Vagina (tissue), 2 donors: ENCODE results near the gene CCDC177. TPM values are rescaled to one million over a fixed set of nuclear protein-coding genes. Genes with fewer than 3 reads are reported as not detected.

ENCODE experiments used
- DNase-seq, 2 donors: peaks; one replicate each; pipeline ENCODE4 v3.0.0-alpha.2; 2017; ENCODE audit errors: extremely low spot score in 2 of 2
- H3K27ac ChIP-seq: fragments of 200-600 bp; sonication (generic); one replicate; pipeline ENCODE4 v1.5.1; 2019
- H3K27me3 ChIP-seq: fragments of 200-600 bp; sonication (generic); one replicate; pipeline ENCODE4 v1.5.1; 2019
- H3K36me3 ChIP-seq, 2 donors: fragments of 200-600 bp; sonication (generic); one replicate each; pipeline ENCODE4 v1.5.1; 2017 to 2019
- H3K4me1 ChIP-seq: fragments of 200-600 bp; sonication (generic); one replicate; pipeline ENCODE4 v1.5.1; 2019
- H3K4me3 ChIP-seq, 2 donors: fragments of 200-600 bp; sonication (generic); 1 replicate in 1 of 2; 2 replicates in 1 of 2; pipeline ENCODE4 v1.5.1; 2016 to 2019
- H3K9me3 ChIP-seq: fragments of 200-600 bp; sonication (generic); one replicate; pipeline ENCODE4 v1.5.1; 2019
- CTCF ChIP-seq, 3 experiments: fragments of 450-650 bp in 2 of 3; fragments of 200-600 bp in 1 of 3; sonication (generic) in 1 of 3; IDR thresholded peaks; one replicate each; pipeline ENCODE4 v1.5.1; 2017 to 2019; ENCODE audit warnings: antibody characterized with exemption in 3 of 3, mild to moderate bottlenecking in 2 of 3, moderate library complexity in 2 of 3
- POLR2A ChIP-seq, 2 donors: fragments of 450-650 bp; IDR thresholded peaks; one replicate each; pipeline ENCODE4 v1.6.1; 2017; ENCODE audit warnings: antibody characterized with exemption in 2 of 2, mild to moderate bottlenecking in 2 of 2, moderate library complexity in 2 of 2
- POLR2AphosphoS5 ChIP-seq, 2 donors: sonication (generic); formaldehyde crosslinking; IDR thresholded peaks; one replicate each; pipeline ENCODE4 v1.9.0; 2017; ENCODE audit warnings: antibody characterized with exemption in 2 of 2, mild to moderate bottlenecking in 2 of 2, low read depth in 1 of 2; ENCODE audit not compliant: insufficient read depth in 1 of 2
- intact Hi-C: fragments of 100-400 bp; cut with DNase I; formaldehyde crosslinking; loops from one replicate; pipeline ENCODE4 v1.15.1; 2023
- total RNA-seq: library from RNA; depleted of rRNA; stranded (reverse); fragments of >200 nt; gene quantifications from one replicate; pipeline ENCODE4 v1.2.3, GENCODE V29; 2016

The CCDC177 gene
- total RNA-seq, 1 donor from 2014 or later, result not detected

- DNase-seq, result no peak
- H3K27ac ChIP-seq, result no peak overlapping the region
- no peak for TF ChIP-seq POLR2AphosphoS5 (IDR thresholded peaks at IDR 0.05; ENCODE audit: insufficient read depth in 1 of 2, low read depth in 1 of 2)
- TF ChIP-seq POLR2A (IDR thresholded peaks at IDR 0.05), result no peak
- no peak for TF ChIP-seq CTCF (IDR thresholded peaks at IDR 0.05)
- H3K36me3 ChIP-seq, result no peaks in the 10 kb centered on the region
- H3K27me3 ChIP-seq, result no peaks in the 10 kb centered on the region
- H3K4me3 ChIP-seq, result no peak overlapping the region
- H3K4me1 ChIP-seq, result no peaks in the 10 kb centered on the region
- H3K9me3 ChIP-seq, result no peaks in the 10 kb centered on the region
- intact Hi-C loops, result no loop called here
Observed at GRCh38 chr14:69528930-69529329, 45.7 kb downstream of the CCDC177 start.

- no peak for TF ChIP-seq CTCF (IDR thresholded peaks at IDR 0.05)
- no peak for TF ChIP-seq POLR2AphosphoS5 (IDR thresholded peaks at IDR 0.05; ENCODE audit: insufficient read depth in 1 of 2, low read depth in 1 of 2)
- Histone ChIP-seq H3K4me3 (no peak overlapping the region), H3K36me3 (no peaks in the 10 kb centered on the region), H3K9me3 (no peaks in the 10 kb centered on the region), H3K27ac (no peak overlapping the region), H3K27me3 (no peaks in the 10 kb centered on the region), H3K4me1 (no peaks in the 10 kb centered on the region)
- intact Hi-C loops, result no loop called here
- no peak for DNase-seq
Observed at GRCh38 chr14:69528143-69528542, 46.5 kb downstream of the CCDC177 start.

- Histone ChIP-seq H3K27ac (no peak overlapping the region), H3K27me3 (no peaks in the 10 kb centered on the region), H3K36me3 (no peaks in the 10 kb centered on the region), H3K4me1 (no peaks in the 10 kb centered on the region), H3K4me3 (no peak overlapping the region), H3K9me3 (no peaks in the 10 kb centered on the region)
- intact Hi-C loops, result no loop called here
- TF ChIP-seq CTCF (IDR thresholded peaks at IDR 0.05), result no peak
- no peak for TF ChIP-seq POLR2A (IDR thresholded peaks at IDR 0.05)
- no peak for TF ChIP-seq POLR2AphosphoS5 (IDR thresholded peaks at IDR 0.05; ENCODE audit: insufficient read depth in 1 of 2, low read depth in 1 of 2)
- DNase-seq, result no peak
Observed at GRCh38 chr14:69527635-69528034, 47.0 kb downstream of the CCDC177 start.

DNA sequence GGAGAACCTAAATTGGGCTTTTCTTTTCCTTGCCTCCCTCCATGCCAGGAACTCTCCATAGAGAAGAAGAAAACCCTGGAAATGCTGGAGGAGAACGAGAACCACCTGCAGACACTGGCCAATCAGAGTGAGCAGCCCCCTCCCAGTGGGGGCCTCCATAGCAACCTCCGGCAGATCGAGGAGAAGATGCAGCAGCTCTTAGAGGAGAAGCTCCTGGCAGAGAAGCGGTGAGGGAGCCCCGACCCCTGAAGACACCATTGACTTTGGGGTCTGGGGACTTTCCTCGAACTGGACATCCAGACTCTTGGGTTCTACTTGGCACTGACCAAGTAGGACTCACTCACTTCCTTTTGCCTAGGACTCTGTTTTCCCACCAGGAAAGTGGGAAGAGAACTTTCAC is 48.8 kb downstream of the CCDC177 start:
- no peaks in the 10 kb centered on the region for H3K27me3 ChIP-seq
- no peak for TF ChIP-seq POLR2A (IDR thresholded peaks at IDR 0.05)
- no peak overlapping the region for H3K4me3 ChIP-seq
- H3K27ac ChIP-seq, result no peak overlapping the region
- no peaks in the 10 kb centered on the region for H3K4me1 ChIP-seq
- intact Hi-C loops, result no loop called here
- no peaks in the 10 kb centered on the region for H3K9me3 ChIP-seq
- no peak for DNase-seq
- no peaks in the 10 kb centered on the region for H3K36me3 ChIP-seq

- intact Hi-C loops, result no loop called here
- H3K4me3 ChIP-seq, result no peak overlapping the region
- DNase-seq, result no peak
- no peaks in the 10 kb centered on the region for H3K9me3 ChIP-seq
- no peaks in the 10 kb centered on the region for H3K27me3 ChIP-seq
- TF ChIP-seq POLR2AphosphoS5 (IDR thresholded peaks at IDR 0.05; ENCODE audit: insufficient read depth in 1 of 2, low read depth in 1 of 2) (no peak), POLR2A (IDR thresholded peaks at IDR 0.05) (no peak), CTCF (IDR thresholded peaks at IDR 0.05) (no peak)
- H3K36me3 ChIP-seq, result no peaks in the 10 kb centered on the region
- no peak overlapping the region for H3K27ac ChIP-seq
- peaks cover 15% of the 10 kb centered on the region for H3K4me1 ChIP-seq
Observed at GRCh38 chr14:69522026-69522425, 52.6 kb downstream of the CCDC177 start.

Other genes with a start within 250 kb of the CCDC177 start
- gene ERH, start 176.6 kb downstream of the CCDC177 start, total RNA-seq, result 77.8 TPM
- 46.7 TPM for gene SLC39A9, start 176.2 kb downstream of the CCDC177 start, total RNA-seq
- not detected for gene PLEKHD1, start 90.1 kb downstream of the CCDC177 start, total RNA-seq
- gene SUSD6, start 36.7 kb upstream of the CCDC177 start, total RNA-seq, result 36.6 TPM
- 386 TPM for gene SRSF5, start 192.3 kb upstream of the CCDC177 start, total RNA-seq
- not detected for gene SLC10A1, start 222.4 kb upstream of the CCDC177 start, total RNA-seq